ENCODE data around the gene GPRIN1. TPM values are rescaled to one million over a fixed set of nuclear protein-coding genes. Genes with fewer than 3 reads are reported as not detected.

GPRIN1 gene
- total RNA-seq, 1 donor, result 2.6 TPM

GRCh38 chr5:176616511-176616910, 6.6 kb upstream of the GPRIN1 start:
- no peak for TF ChIP-seq CTCF (IDR thresholded peaks at IDR 0.05; ENCODE audit: insufficient read depth, low read depth, low read length)

DNA sequence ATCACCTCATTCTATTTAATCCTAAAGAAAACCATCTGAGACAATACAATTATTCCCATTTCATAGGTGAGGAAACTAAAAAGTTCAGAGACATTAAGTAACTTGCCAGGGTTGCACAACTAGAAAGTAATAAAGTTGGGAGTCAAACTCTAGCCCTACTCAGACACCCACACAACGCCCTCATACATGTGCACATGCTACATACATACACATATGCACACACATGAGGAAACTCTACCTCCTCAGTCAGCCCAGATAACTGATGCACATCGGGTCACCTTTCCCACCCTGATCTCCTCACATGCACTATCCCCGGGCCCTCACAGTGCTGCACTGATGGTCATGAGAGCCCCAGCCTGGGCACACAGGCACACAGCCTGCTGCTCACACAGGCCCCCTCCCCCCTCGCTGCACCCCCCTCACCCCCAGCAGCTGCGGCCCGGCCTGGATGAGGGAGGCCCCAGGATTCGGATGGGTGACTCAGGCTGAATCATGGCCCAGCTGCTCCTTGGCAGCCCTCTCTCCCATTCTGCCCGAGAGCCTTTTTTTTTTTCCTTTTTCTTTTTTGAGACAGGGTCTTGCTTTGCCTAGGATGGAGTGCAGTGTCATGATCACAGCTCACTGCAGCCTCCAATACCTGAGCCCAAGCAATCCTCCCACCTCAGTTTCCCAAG, 5.0 kb upstream of the GPRIN1 start:
- peak; percentile 48 for DNase-seq (ENCODE audit: low read depth)
- H3K4me3 ChIP-seq (ENCODE audit: low read depth, low read length), result no peak overlapping the region

More at GRCh38 chr5:176616511-176616910, 6.6 kb upstream of the GPRIN1 start:
- no peak overlapping the region for H3K4me3 ChIP-seq (ENCODE audit: low read depth, low read length)
- DNase-seq (ENCODE audit: low read depth), result no peak

GRCh38 chr5:176612855-176613254, 2.9 kb upstream of the GPRIN1 start:
- no peak for DNase-seq (ENCODE audit: low read depth)
- TF ChIP-seq CTCF (IDR thresholded peaks at IDR 0.05; ENCODE audit: insufficient read depth, low read depth, low read length), result no peak
- no peak overlapping the region for H3K4me3 ChIP-seq (ENCODE audit: low read depth, low read length)

More for the DNA sequence above, 5.0 kb upstream of the GPRIN1 start:
- no peak for TF ChIP-seq CTCF (IDR thresholded peaks at IDR 0.05; ENCODE audit: insufficient read depth, low read depth, low read length)

GRCh38 chr5:176612008-176612407, 2.1 kb upstream of the GPRIN1 start:
- H3K4me3 ChIP-seq (ENCODE audit: low read depth, low read length), result no peak overlapping the region
- TF ChIP-seq CTCF (IDR thresholded peaks at IDR 0.05; ENCODE audit: insufficient read depth, low read depth, low read length), result no peak

DNA sequence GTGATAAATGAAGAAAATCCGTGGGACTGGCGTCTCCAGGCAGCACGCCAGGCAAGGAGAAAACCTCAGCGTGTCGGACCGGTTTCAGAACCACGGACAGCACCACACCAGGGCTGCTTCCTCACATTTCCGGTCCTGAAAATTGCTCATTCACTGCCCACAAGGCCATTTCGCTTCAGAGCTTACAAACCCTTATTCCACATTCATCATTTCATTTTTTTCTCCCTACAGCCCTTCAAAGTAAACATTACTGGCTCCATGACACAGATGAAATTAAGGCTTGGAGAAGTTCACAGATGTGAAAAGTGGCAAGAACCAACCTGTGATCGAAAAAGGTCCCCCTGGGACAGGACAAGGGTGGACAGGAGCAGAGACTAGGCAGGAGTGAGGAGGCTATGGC, 1.5 kb upstream of the GPRIN1 start:
- H3K4me3 ChIP-seq (ENCODE audit: low read depth, low read length), result no peak overlapping the region
- TF ChIP-seq CTCF (IDR thresholded peaks at IDR 0.05; ENCODE audit: insufficient read depth, low read depth, low read length), result no peak
- DNase-seq (ENCODE audit: low read depth), result peak; percentile 84

More at GRCh38 chr5:176612008-176612407, 2.1 kb upstream of the GPRIN1 start:
- no peak for DNase-seq (ENCODE audit: low read depth)

DNA sequence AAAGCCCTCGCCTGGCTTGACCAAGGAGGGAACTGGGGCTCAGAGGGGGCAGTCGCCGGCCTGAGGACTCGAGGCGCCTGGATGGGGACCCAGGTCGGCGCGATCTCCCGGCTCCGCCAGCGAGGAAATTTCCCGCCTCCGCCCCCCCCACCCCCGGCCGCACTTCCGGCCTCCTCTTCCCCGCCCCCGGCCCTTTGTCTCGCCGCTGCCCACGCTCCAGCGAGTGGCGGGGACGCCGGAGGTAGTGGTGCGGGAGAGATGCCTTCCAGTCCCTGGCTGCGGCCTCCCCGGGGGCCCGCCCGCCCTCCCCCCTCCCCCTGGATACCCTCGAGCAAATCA, 448 bp upstream of the GPRIN1 start:
- no peak for DNase-seq (ENCODE audit: low read depth)
- H3K4me3 ChIP-seq (ENCODE audit: low read depth, low read length), result peak overlapping the region; percentile 70
- TF ChIP-seq CTCF (IDR thresholded peaks at IDR 0.05; ENCODE audit: insufficient read depth, low read depth, low read length), result no peak

All from fibroblast of villous mesenchyme (primary cell).